Measurements from ENCODE around the gene HSD17B11. TPM values are rescaled to one million over a fixed set of nuclear protein-coding genes. Genes with fewer than 3 reads are reported as not detected.
"Not testable (repeated sequence)": the region's sequence is repeated elsewhere in the genome, so short reads cannot be mapped to it uniquely, and the experiment has no call there.

Gene HSD17B11
- polyA plus RNA-seq, 1 donor from 2014 or later = 2.2 TPM

DNA sequence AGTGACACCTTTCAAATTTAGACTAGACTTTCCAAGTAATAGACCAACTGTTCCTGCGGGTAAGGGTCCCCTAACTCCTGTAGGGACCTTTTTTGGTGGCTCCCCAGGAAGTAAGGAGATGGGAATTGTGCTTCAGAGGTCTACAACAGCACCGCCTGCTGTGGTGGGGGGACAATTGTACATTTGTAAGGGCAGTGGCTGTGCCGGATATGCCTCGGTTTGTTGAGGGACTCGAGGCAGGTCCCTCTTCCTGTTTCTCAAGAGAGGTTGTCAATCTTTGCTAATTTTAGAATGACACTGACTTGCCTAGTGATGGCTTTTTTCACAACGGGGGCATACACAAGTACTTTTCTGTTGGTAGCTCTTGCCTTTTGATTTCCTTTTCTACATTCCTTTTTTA lies 15.5 kb upstream of the HSD17B11 start:
- Histone ChIP-seq H3K79me2 (replicated peaks; ENCODE audit: insufficient read depth, low read length) (no peaks in the 10 kb centered on the region), H2AFZ (ENCODE audit: low read depth, low read length) (no peak overlapping the region)

DNA sequence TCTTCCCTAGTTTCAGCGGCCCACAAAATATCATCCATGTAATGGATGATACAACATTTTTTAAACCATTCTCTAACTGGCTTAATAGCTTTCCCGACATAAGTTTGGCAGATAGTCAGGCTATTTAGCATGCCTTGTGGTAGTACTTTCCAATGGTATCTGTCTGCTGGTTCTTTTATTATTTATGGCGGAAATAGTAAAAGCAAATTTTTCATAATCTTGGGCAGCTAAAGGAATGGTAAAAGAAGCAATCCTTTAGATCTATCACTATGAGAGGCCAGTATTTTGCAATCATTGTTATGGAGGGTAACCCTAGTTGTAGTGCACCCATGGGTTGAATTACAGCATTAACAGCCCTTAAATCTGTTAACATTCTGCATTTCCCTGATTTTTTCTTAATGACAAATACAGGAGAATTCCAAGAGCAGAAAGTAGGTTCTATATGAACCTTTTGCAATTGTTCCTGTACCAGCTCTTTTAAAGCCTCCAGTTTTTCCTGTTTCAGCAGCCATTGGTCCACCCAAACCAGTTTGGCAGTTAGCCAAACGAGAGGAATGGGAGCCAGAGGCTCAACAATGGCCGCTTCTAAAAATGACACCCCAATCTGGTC lies 14.3 kb upstream of the HSD17B11 start:
- Histone ChIP-seq H2AFZ (ENCODE audit: low read depth, low read length) (no peak overlapping the region), H3K4me2 (ENCODE audit: low read length) (no peak overlapping the region), H3K36me3 (ENCODE audit: insufficient read depth, low read length) (no peaks in the 10 kb centered on the region), H3K9me2 (ENCODE audit: insufficient read depth, low read length) (no peaks in the 10 kb centered on the region), H3K27me3 (ENCODE audit: insufficient read depth, low read depth, low read length) (no peaks in the 10 kb centered on the region), H3K79me2 (replicated peaks; ENCODE audit: insufficient read depth, low read length) (no peaks in the 10 kb centered on the region), H3K4me3 (ENCODE audit: low read length) (no peak overlapping the region), H3K27ac (ENCODE audit: low read length) (no peak overlapping the region), H3K9me3 (ENCODE audit: low read length) (no peaks in the 10 kb centered on the region), H3K9ac (ENCODE audit: low read length) (no peak overlapping the region), H3F3A (ENCODE audit: insufficient read depth, low read length, poor library complexity, severe bottlenecking) (no peaks in the 10 kb centered on the region), H4K20me1 (ENCODE audit: insufficient read depth) (no peaks in the 10 kb centered on the region)
- TF ChIP-seq MXI1 (conservative IDR thresholded peaks at IDR 0.05; ENCODE audit: poor library complexity, severe bottlenecking) (no peak), POLR2AphosphoS5 (IDR thresholded peaks at IDR 0.05) (no peak), RAD21 (conservative IDR thresholded peaks at IDR 0.05) (no peak), SMC3 (conservative IDR thresholded peaks at IDR 0.05; ENCODE audit: poor library complexity) (no peak), TAF1 (IDR thresholded peaks at IDR 0.05; ENCODE audit: low read depth) (no peak), EZH2 (IDR thresholded peaks at IDR 0.05; ENCODE audit: borderline replicate concordance, insufficient read depth, low read length, poor library complexity, severe bottlenecking) (no peak), EP300 (conservative IDR thresholded peaks at IDR 0.05; ENCODE audit: poor library complexity, severe bottlenecking) (no peak)
- TF ChIP-seq, protein P1, sequence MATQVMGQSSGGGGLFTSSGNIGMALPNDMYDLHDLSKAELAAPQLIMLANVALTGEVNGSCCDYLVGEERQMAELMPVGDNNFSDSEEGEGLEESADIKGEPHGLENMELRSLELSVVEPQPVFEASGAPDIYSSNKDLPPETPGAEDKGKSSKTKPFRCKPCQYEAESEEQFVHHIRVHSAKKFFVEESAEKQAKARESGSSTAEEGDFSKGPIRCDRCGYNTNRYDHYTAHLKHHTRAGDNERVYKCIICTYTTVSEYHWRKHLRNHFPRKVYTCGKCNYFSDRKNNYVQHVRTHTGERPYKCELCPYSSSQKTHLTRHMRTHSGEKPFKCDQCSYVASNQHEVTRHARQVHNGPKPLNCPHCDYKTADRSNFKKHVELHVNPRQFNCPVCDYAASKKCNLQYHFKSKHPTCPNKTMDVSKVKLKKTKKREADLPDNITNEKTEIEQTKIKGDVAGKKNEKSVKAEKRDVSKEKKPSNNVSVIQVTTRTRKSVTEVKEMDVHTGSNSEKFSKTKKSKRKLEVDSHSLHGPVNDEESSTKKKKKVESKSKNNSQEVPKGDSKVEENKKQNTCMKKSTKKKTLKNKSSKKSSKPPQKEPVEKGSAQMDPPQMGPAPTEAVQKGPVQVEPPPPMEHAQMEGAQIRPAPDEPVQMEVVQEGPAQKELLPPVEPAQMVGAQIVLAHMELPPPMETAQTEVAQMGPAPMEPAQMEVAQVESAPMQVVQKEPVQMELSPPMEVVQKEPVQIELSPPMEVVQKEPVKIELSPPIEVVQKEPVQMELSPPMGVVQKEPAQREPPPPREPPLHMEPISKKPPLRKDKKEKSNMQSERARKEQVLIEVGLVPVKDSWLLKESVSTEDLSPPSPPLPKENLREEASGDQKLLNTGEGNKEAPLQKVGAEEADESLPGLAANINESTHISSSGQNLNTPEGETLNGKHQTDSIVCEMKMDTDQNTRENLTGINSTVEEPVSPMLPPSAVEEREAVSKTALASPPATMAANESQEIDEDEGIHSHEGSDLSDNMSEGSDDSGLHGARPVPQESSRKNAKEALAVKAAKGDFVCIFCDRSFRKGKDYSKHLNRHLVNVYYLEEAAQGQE (IDR thresholded peaks at IDR 0.05; ENCODE audit: borderline replicate concordance) = no peak
- TF ChIP-seq, protein P2, sequence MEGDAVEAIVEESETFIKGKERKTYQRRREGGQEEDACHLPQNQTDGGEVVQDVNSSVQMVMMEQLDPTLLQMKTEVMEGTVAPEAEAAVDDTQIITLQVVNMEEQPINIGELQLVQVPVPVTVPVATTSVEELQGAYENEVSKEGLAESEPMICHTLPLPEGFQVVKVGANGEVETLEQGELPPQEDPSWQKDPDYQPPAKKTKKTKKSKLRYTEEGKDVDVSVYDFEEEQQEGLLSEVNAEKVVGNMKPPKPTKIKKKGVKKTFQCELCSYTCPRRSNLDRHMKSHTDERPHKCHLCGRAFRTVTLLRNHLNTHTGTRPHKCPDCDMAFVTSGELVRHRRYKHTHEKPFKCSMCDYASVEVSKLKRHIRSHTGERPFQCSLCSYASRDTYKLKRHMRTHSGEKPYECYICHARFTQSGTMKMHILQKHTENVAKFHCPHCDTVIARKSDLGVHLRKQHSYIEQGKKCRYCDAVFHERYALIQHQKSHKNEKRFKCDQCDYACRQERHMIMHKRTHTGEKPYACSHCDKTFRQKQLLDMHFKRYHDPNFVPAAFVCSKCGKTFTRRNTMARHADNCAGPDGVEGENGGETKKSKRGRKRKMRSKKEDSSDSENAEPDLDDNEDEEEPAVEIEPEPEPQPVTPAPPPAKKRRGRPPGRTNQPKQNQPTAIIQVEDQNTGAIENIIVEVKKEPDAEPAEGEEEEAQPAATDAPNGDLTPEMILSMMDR (IDR thresholded peaks at IDR 0.05; ENCODE audit: poor library complexity, severe bottlenecking) = no peak

More for the DNA sequence above, 15.5 kb upstream of the HSD17B11 start:
- no peak overlapping the region for H3K27ac ChIP-seq (ENCODE audit: low read length)
- H3K36me3 ChIP-seq (ENCODE audit: insufficient read depth, low read length) = no peaks in the 10 kb centered on the region
- no peaks in the 10 kb centered on the region for H3K9me2 ChIP-seq (ENCODE audit: insufficient read depth, low read length)
- TF ChIP-seq, protein P2 (IDR thresholded peaks at IDR 0.05; ENCODE audit: poor library complexity, severe bottlenecking) = no peak
- no peak for TF ChIP-seq EZH2 (IDR thresholded peaks at IDR 0.05; ENCODE audit: borderline replicate concordance, insufficient read depth, low read length, poor library complexity, severe bottlenecking)
- no peak overlapping the region for H3K4me3 ChIP-seq (ENCODE audit: low read length)
- H3K27me3 ChIP-seq (ENCODE audit: insufficient read depth, low read depth, low read length) = no peaks in the 10 kb centered on the region
- H4K20me1 ChIP-seq (ENCODE audit: insufficient read depth) = no peaks in the 10 kb centered on the region
- no peak overlapping the region for H3K4me2 ChIP-seq (ENCODE audit: low read length)
- no peak overlapping the region for H3K9ac ChIP-seq (ENCODE audit: low read length)
- H3K9me3 ChIP-seq (ENCODE audit: low read length) = no peaks in the 10 kb centered on the region
- no peaks in the 10 kb centered on the region for H3F3A ChIP-seq (ENCODE audit: insufficient read depth, low read length, poor library complexity, severe bottlenecking)

DNA sequence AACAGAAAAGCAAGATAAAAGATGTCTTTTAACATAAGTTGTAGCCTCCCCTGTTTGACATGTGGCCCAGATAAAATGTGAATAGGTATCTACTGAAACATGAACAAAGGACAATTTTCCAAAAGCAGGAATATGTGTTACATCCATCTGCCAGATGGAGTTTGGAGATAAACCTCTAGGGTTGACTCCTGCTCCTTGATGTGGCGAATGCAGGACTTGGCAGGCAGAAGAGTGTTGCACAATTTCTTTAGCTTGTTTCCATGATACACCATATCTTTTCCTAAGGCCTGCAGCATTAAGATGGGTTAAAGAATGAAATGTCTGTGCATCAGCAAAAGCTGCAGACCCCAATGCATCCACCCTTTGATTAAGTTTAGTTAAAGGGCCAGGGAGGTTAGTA lies 12.7 kb upstream of the HSD17B11 start:
- H3K9me2 ChIP-seq (ENCODE audit: insufficient read depth, low read length); H3K9ac ChIP-seq (ENCODE audit: low read length); H3K9me3 ChIP-seq (ENCODE audit: low read length); H3K4me2 ChIP-seq (ENCODE audit: low read length); H3F3A ChIP-seq (ENCODE audit: insufficient read depth, low read length, poor library complexity, severe bottlenecking); H3K36me3 ChIP-seq (ENCODE audit: insufficient read depth, low read length); H3K27me3 ChIP-seq (ENCODE audit: insufficient read depth, low read depth, low read length); H2AFZ ChIP-seq (ENCODE audit: low read depth, low read length); H3K79me2 ChIP-seq (replicated peaks; ENCODE audit: insufficient read depth, low read length); H3K4me3 ChIP-seq (ENCODE audit: low read length); H4K20me1 ChIP-seq (ENCODE audit: insufficient read depth); H3K27ac ChIP-seq (ENCODE audit: low read length): not testable (repeated sequence)
